ENCODE data around the gene SEMA5A.

DNA sequence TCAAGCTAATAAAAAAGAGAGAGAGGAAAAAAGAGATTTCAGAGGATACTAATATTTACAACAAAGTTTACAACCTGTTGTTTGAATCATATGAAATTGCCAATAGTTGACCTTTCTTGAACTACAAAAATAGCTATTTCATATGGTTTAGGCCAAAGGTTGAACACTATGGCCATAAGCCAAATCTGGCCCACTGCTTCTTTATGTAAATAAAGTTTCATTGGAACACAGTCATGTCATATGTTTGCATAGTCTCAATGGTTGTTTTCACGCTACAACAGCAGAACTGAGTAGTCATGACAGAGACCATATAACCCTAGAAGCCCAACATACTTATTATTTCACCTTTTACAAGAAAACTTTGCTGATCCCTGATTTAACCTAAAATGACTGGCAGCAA is 20.9 kb downstream of the SEMA5A start:
- TF ChIP-seq, protein P1, sequence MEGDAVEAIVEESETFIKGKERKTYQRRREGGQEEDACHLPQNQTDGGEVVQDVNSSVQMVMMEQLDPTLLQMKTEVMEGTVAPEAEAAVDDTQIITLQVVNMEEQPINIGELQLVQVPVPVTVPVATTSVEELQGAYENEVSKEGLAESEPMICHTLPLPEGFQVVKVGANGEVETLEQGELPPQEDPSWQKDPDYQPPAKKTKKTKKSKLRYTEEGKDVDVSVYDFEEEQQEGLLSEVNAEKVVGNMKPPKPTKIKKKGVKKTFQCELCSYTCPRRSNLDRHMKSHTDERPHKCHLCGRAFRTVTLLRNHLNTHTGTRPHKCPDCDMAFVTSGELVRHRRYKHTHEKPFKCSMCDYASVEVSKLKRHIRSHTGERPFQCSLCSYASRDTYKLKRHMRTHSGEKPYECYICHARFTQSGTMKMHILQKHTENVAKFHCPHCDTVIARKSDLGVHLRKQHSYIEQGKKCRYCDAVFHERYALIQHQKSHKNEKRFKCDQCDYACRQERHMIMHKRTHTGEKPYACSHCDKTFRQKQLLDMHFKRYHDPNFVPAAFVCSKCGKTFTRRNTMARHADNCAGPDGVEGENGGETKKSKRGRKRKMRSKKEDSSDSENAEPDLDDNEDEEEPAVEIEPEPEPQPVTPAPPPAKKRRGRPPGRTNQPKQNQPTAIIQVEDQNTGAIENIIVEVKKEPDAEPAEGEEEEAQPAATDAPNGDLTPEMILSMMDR (IDR thresholded peaks at IDR 0.05 in 4 of 5, conservative IDR thresholded peaks at IDR 0.05 in 1 of 5), result no peak
- TF ChIP-seq POLR2A (IDR thresholded peaks at IDR 0.05), result no peak

Data from gastrocnemius medialis (tissue), 4 donors.